WERI-Rb-1 (cell line): ENCODE data around the gene MOB3C.

Source experiments
- DNase-seq: peaks from one replicate; pipeline ENCODE4 v3.0.0-alpha.2; 2020
- H3K27ac ChIP-seq: fragments of 250-450 bp; sonication (Bioruptor Pico); 2 replicates; pipeline ENCODE4 v1.5.1; 2020; ENCODE audit warnings: mild to moderate bottlenecking, moderate library complexity
- H3K27me3 ChIP-seq: fragments of 250-450 bp; sonication (Bioruptor Pico); 2 replicates; pipeline ENCODE4 v1.5.1; 2021; ENCODE audit warnings: mild to moderate bottlenecking, low read depth, moderate library complexity; ENCODE audit not compliant: insufficient read depth, severe bottlenecking
- H3K36me3 ChIP-seq: fragments of 250-450 bp; sonication (Bioruptor Pico); 2 replicates; pipeline ENCODE4 v1.5.1; 2020; ENCODE audit warnings: mild to moderate bottlenecking, moderate library complexity
- H3K4me3 ChIP-seq: 2 replicates; pipeline ENCODE4 v1.5.1; 2011; ENCODE audit warnings: low read depth, mild to moderate bottlenecking, control low read depth, low read length
- H3K9me3 ChIP-seq: fragments of 250-450 bp; sonication (Bioruptor Pico); 2 replicates; pipeline ENCODE4 v1.5.1; 2021; ENCODE audit warnings: mild to moderate bottlenecking, moderate library complexity; ENCODE audit not compliant: severe bottlenecking
- CTCF ChIP-seq: IDR thresholded peaks from 2 replicates; pipeline ENCODE4 v1.5.1; 2011; ENCODE audit warnings: low read depth, mild to moderate bottlenecking, control low read depth, inconsistent platforms, low read length

Gene MOB3C

GRCh38 chr1:46643368-46643775, 26.8 kb upstream of the MOB3C start:
- no peak for TF ChIP-seq CTCF
- Histone ChIP-seq H3K4me3 (no peak overlapping the region), H3K27ac (no peak overlapping the region), H3K9me3 (no peaks in the 10 kb centered on the region), H3K27me3 (no peaks in the 10 kb centered on the region), H3K36me3 (no peaks in the 10 kb centered on the region; the same call in 1 of the 2 replicates)
- DNase-seq: no peak

- Histone ChIP-seq H3K27me3 (no peaks in the 10 kb centered on the region), H3K27ac (no peak overlapping the region)
- TF ChIP-seq CTCF: no peak
These were observed 25.6 kb upstream of the MOB3C start for GRCh38 chr1:46642115-46642680.

GRCh38 chr1:46639547-46639946, 22.9 kb upstream of the MOB3C start:
- peaks cover under 1% of the 10 kb centered on the region; the same call in 1 of the 2 replicates for H3K36me3 ChIP-seq
- no peak overlapping the region for H3K27ac ChIP-seq
- H3K4me3 ChIP-seq: no peak overlapping the region
- no peak for DNase-seq
- no peaks in the 10 kb centered on the region for H3K27me3 ChIP-seq
- TF ChIP-seq CTCF: no peak
- H3K9me3 ChIP-seq: no peaks in the 10 kb centered on the region

More at GRCh38 chr1:46642115-46642680, 25.6 kb upstream of the MOB3C start:
- H3K36me3 ChIP-seq: no peaks in the 10 kb centered on the region; the same call in 1 of the 2 replicates
- no peak overlapping the region for H3K4me3 ChIP-seq
- no peaks in the 10 kb centered on the region for H3K9me3 ChIP-seq
- no peak for DNase-seq

- TF ChIP-seq CTCF: no peak
- no peaks in the 10 kb centered on the region for H3K27me3 ChIP-seq
- H3K36me3 ChIP-seq: peaks cover 6% of the 10 kb centered on the region
- DNase-seq: no peak
- no peak overlapping the region for H3K4me3 ChIP-seq
- H3K27ac ChIP-seq: no peak overlapping the region
- H3K9me3 ChIP-seq: no peaks in the 10 kb centered on the region
These were observed 22.3 kb upstream of the MOB3C start for GRCh38 chr1:46638921-46639320.

- Histone ChIP-seq H3K27ac (no peak overlapping the region), H3K4me3 (no peak overlapping the region), H3K9me3 (no peaks in the 10 kb centered on the region), H3K36me3 (peaks cover 6% of the 10 kb centered on the region), H3K27me3 (no peaks in the 10 kb centered on the region)
- DNase-seq: no peak
- no peak for TF ChIP-seq CTCF
These were observed 21.0 kb upstream of the MOB3C start for GRCh38 chr1:46637444-46638083.
